CD14-positive monocyte (primary cell): ENCODE results near the gene PPFIA1. TPM values are rescaled to one million over a fixed set of nuclear protein-coding genes. Genes with fewer than 3 reads are reported as not detected.

Experiments used
- DNase-seq, 3 donors: peaks; one replicate each; pipeline ENCODE4 v3.0.0-alpha.2; 2011 to 2022
- H2AFZ ChIP-seq: 2 replicates; pipeline ENCODE4 v1.6.0; 2012; ENCODE audit warnings: mild to moderate bottlenecking, low read depth, low read length, inconsistent platforms; ENCODE audit not compliant: insufficient read depth, poor library complexity, severe bottlenecking
- H3K27ac ChIP-seq, 2 donors: 1 replicate in 1 of 2; 2 replicates in 1 of 2; pipeline ENCODE4 v1.5.1; 2012 to 2013; ENCODE audit warnings: low read length in 2 of 2, control low read depth in 1 of 2, inconsistent platforms in 1 of 2, low read depth in 1 of 2, mild to moderate bottlenecking in 1 of 2
- H3K27me3 ChIP-seq, 2 donors: one replicate each; pipeline versions ENCODE4 v1.6.0 to v1.6.1; 2011 to 2013; ENCODE audit warnings: low read length in 2 of 2; ENCODE audit not compliant: control insufficient read depth in 2 of 2, insufficient read depth in 2 of 2
- H3K36me3 ChIP-seq, 2 donors: replicated peaks in 1 of 2; 1 replicate in 1 of 2; 2 replicates in 1 of 2; pipeline versions ENCODE4 v1.5.1 to v1.6.1; 2012 to 2013; ENCODE audit warnings: low read length in 2 of 2, control low read depth in 1 of 2, inconsistent platforms in 1 of 2, mild to moderate bottlenecking in 1 of 2; ENCODE audit not compliant: insufficient read depth in 2 of 2, control insufficient read depth in 1 of 2
- H3K4me1 ChIP-seq, 2 donors: 1 replicate in 1 of 2; 2 replicates in 1 of 2; pipeline versions ENCODE4 v1.5.1 to v1.6.1; 2012 to 2013; ENCODE audit warnings: low read length in 2 of 2, control low read depth in 1 of 2, inconsistent platforms in 1 of 2, mild to moderate bottlenecking in 1 of 2, moderate library complexity in 1 of 2; ENCODE audit not compliant: insufficient read depth in 2 of 2, control insufficient read depth in 1 of 2
- H3K4me2 ChIP-seq: replicated peaks from 2 replicates; pipeline ENCODE3; 2012; ENCODE audit warnings: low read length, moderate library complexity, mild to moderate bottlenecking; ENCODE audit not compliant: poor library complexity, severe bottlenecking; ENCODE audit errors: extremely low read depth
- H3K4me3 ChIP-seq, 3 experiments: fragments of 200-600 bp in 1 of 3; sonication (generic) in 1 of 3; replicated peaks in 1 of 3; 1 replicate in 2 of 3; 2 replicates in 1 of 3; pipeline ENCODE4 v1.5.1; 2011 to 2013; ENCODE audit warnings: low read length in 3 of 3, mild to moderate bottlenecking in 3 of 3, control low read depth in 2 of 3, low read depth in 2 of 3, inconsistent platforms in 1 of 3, moderate library complexity in 1 of 3
- H3K79me2 ChIP-seq: 2 replicates; pipeline ENCODE4 v1.6.0; 2012; ENCODE audit warnings: mild to moderate bottlenecking, control low read depth, inconsistent platforms, low read length, moderate library complexity; ENCODE audit not compliant: insufficient read depth
- H3K9ac ChIP-seq: 2 replicates; pipeline ENCODE4 v1.6.0; 2017; ENCODE audit warnings: low read length, mild to moderate bottlenecking; ENCODE audit not compliant: insufficient read depth, poor library complexity, severe bottlenecking
- H3K9me3 ChIP-seq, 2 donors: replicated peaks in 1 of 2; 1 replicate in 1 of 2; 2 replicates in 1 of 2; pipeline versions ENCODE4 v1.5.1 to v1.6.1; 2012 to 2013; ENCODE audit warnings: low read length in 2 of 2, control low read depth in 1 of 2; ENCODE audit not compliant: control insufficient read depth in 1 of 2, insufficient read depth in 1 of 2
- H4K20me1 ChIP-seq: 2 replicates; pipeline ENCODE4 v1.6.0; 2012; ENCODE audit warnings: mild to moderate bottlenecking, low read length, control low read depth, moderate library complexity; ENCODE audit not compliant: insufficient read depth
- H3K27ac Mint-ChIP-seq, 7 donors: one replicate each; pipeline ENCODE4 v1.8.0; 2020; ENCODE audit warnings: mild to moderate bottlenecking in 7 of 7, mixed read lengths in 7 of 7, moderate library complexity in 6 of 7, inconsistent platforms in 2 of 7
- H3K27me3 Mint-ChIP-seq, 3 donors: one replicate each; pipeline ENCODE4 v1.8.0; 2021 to 2022; ENCODE audit warnings: low read depth in 3 of 3, mild to moderate bottlenecking in 3 of 3, mixed read lengths in 3 of 3, moderate library complexity in 3 of 3, inconsistent platforms in 1 of 3
- H3K36me3 Mint-ChIP-seq, 2 donors: one replicate each; pipeline ENCODE4 v1.8.0; 2020; ENCODE audit warnings: mixed read lengths in 2 of 2, inconsistent platforms in 1 of 2, mild to moderate bottlenecking in 1 of 2
- H3K4me1 Mint-ChIP-seq: one replicate; pipeline ENCODE4 v1.8.0; 2020; ENCODE audit warnings: mild to moderate bottlenecking, mixed read lengths
- H3K4me3 Mint-ChIP-seq, 2 donors: one replicate each; pipeline ENCODE4 v1.8.0; 2020; ENCODE audit warnings: mild to moderate bottlenecking in 2 of 2, mixed read lengths in 2 of 2, moderate library complexity in 1 of 2
- H3K9me3 Mint-ChIP-seq, 7 donors: one replicate each; pipeline ENCODE4 v1.8.0; 2020 to 2022; ENCODE audit warnings: mixed read lengths in 7 of 7, mild to moderate bottlenecking in 6 of 7, moderate library complexity in 6 of 7, inconsistent platforms in 2 of 7
- CTCF ChIP-seq: fragments of 200-600 bp; IDR thresholded peaks from one replicate; pipeline ENCODE4 v1.8.0; 2022; ENCODE audit warnings: antibody characterized with exemption, mild to moderate bottlenecking
- WGBS: methylation state at CpG from one replicate; pipeline ENCODE4 v1.1.5; 2013; ENCODE audit warnings: missing lambda C conversion rate; ENCODE audit not compliant: insufficient coverage; 5-methylcytosine and 5-hydroxymethylcytosine counted together
- intact Hi-C, 2 donors: fragments of 100-400 bp; cut with micrococcal nuclease; formaldehyde crosslinking; loops; one replicate each; pipeline versions ENCODE4 v1.15.0 to v1.15.1; 2023
- polyA plus RNA-seq, 3 donors: library from polyadenylated mRNA; depleted of rRNA in 1 of 3; unstranded in 2 of 3; stranded (reverse) in 1 of 3; fragments of 300-500 nt in 2 of 3; fragments of >200 nt in 1 of 3; fragmentation: Illumina TruSeq in 2 of 3; gene quantifications; 1 replicate in 2 of 3; 2 replicates in 1 of 3; pipeline ENCODE4 v1.2.3, GENCODE V29; 2012 to 2021

Gene PPFIA1
- polyA plus RNA-seq, 3 donors: 7.5 to 65.7 (median 15.5) TPM

GRCh38 chr11:70381350-70381749, 110.9 kb downstream of the PPFIA1 start:
- H3K36me3 Mint-ChIP-seq: peaks cover 76 to 91% of the 10 kb centered on the region in 2 donors
- no peak for TF ChIP-seq CTCF
- peaks cover 4% of the 10 kb centered on the region for H3K4me1 Mint-ChIP-seq
- no peaks in the 10 kb centered on the region for H3K9me3 ChIP-seq
- 94% methylated on average over 6 of the region's 8 CpGs for WGBS
- H3K27me3 ChIP-seq: no peaks in the 10 kb centered on the region
- DNase-seq: no peak
- no peak overlapping the region for H2AFZ ChIP-seq
- H3K4me1 ChIP-seq: no peaks in the 10 kb centered on the region
- no peak overlapping the region for H3K4me2 ChIP-seq
- H3K79me2 ChIP-seq: no peaks in the 10 kb centered on the region
- no peak overlapping the region for H3K9ac ChIP-seq
- H3K27me3 Mint-ChIP-seq: peaks cover 3 to 6% (median 4%) of the 10 kb centered on the region in 3 donors
- H3K27ac ChIP-seq: no peak overlapping the region
- intact Hi-C loops: no loop called here
- H3K4me3 ChIP-seq: no peak overlapping the region
- peaks cover 0 to 4% (median 0%) of the 10 kb centered on the region in 7 donors for H3K9me3 Mint-ChIP-seq
- no peak overlapping the region for H3K27ac Mint-ChIP-seq
- peaks cover 60% of the 10 kb centered on the region for H4K20me1 ChIP-seq
- H3K36me3 ChIP-seq: peaks cover 68 to 81% of the 10 kb centered on the region in 2 donors
- no peak overlapping the region for H3K4me3 Mint-ChIP-seq

GRCh38 chr11:70381872-70382861, 111.7 kb downstream of the PPFIA1 start:
- no peak overlapping the region for H3K4me2 ChIP-seq

More at GRCh38 chr11:70381872-70382861, 111.7 kb downstream of the PPFIA1 start:
- Mint-ChIP-seq H3K9me3 (peaks cover 0 to 7% (median 0%) of the 10 kb centered on the region in 7 donors), H3K27me3 (peaks cover 6 to 14% (median 9%) of the 10 kb centered on the region in 3 donors), H3K36me3 (peaks cover 68 to 83% of the 10 kb centered on the region in 2 donors), H3K27ac (no peak overlapping the region), H3K4me1 (peaks cover 4% of the 10 kb centered on the region), H3K4me3 (no peak overlapping the region)
- Histone ChIP-seq H2AFZ (no peak overlapping the region), H3K4me1 (no peaks in the 10 kb centered on the region), H3K9me3 (no peaks in the 10 kb centered on the region), H3K79me2 (no peaks in the 10 kb centered on the region), H3K27ac (no peak overlapping the region), H3K36me3 (peaks cover 60 to 73% of the 10 kb centered on the region in 2 donors), H3K27me3 (no peaks in the 10 kb centered on the region), H3K4me3 (no peak overlapping the region), H3K9ac (no peak overlapping the region), H4K20me1 (peaks cover 59% of the 10 kb centered on the region)
- WGBS: 94% methylated on average over 5 of the region's 15 CpGs
- intact Hi-C loops: no loop called here
- DNase-seq: no peak
- no peak for TF ChIP-seq CTCF
